Hematopoietic multipotent progenitor cell treated with erythropoietin and hydrocortisone succinate and interleukin-3 and kit ligand, for 17 days (in vitro differentiated cells): ENCODE data around the gene XBP1.
"Not testable (repeated sequence)": the region's sequence is repeated elsewhere in the genome, so short reads cannot be mapped to it uniquely, and the experiment has no call there.

Source experiments
- DNase-seq: peaks from one replicate; pipeline ENCODE4 v3.0.0-alpha.2; 2015; ENCODE audit warnings: low spot score

XBP1 gene

GRCh38 chr22:28817919-28818859 lies 17.8 kb upstream of the XBP1 start:
- DNase-seq = no peak

GRCh38 chr22:28817064-28817463 lies 16.7 kb upstream of the XBP1 start:
- DNase-seq = no peak

- DNase-seq = no peak
Observed at GRCh38 chr22:28815729-28816128, 15.4 kb upstream of the XBP1 start.

GRCh38 chr22:28815111-28815510 lies 14.7 kb upstream of the XBP1 start:
- no peak for DNase-seq

GRCh38 chr22:28813772-28814518 lies 13.6 kb upstream of the XBP1 start:
- no peak for DNase-seq

GRCh38 chr22:28812516-28812915 lies 12.1 kb upstream of the XBP1 start:
- no peak for DNase-seq

GRCh38 chr22:28810821-28811491 lies 10.6 kb upstream of the XBP1 start:
- no peak for DNase-seq

- DNase-seq = no peak
Observed at GRCh38 chr22:28808716-28809355, 8.5 kb upstream of the XBP1 start.

GRCh38 chr22:28805426-28805825 lies 5.1 kb upstream of the XBP1 start:
- DNase-seq = not testable (repeated sequence)

GRCh38 chr22:28802595-28803123 lies 2.3 kb upstream of the XBP1 start:
- DNase-seq = no peak

- no peak for DNase-seq
Observed at GRCh38 chr22:28801845-28802594, 1.7 kb upstream of the XBP1 start.

- peak; percentile 62 for DNase-seq
Observed at GRCh38 chr22:28799606-28800307, 612 bp downstream of the XBP1 start.

GRCh38 chr22:28798810-28799605 lies 1.4 kb downstream of the XBP1 start:
- no peak for DNase-seq

- DNase-seq = no peak
Observed at GRCh38 chr22:28795932-28796856, 4.2 kb downstream of the XBP1 start.

- DNase-seq = no peak
Observed at GRCh38 chr22:28795071-28795693, 5.2 kb downstream of the XBP1 start.

GRCh38 chr22:28793976-28794584 lies 6.3 kb downstream of the XBP1 start:
- DNase-seq = no peak
